ENCODE measurements around the gene PAXIP1.
"Not testable (repeated sequence)": the region's sequence is repeated elsewhere in the genome, so short reads cannot be mapped to it uniquely, and the experiment has no call there.

The PAXIP1 gene

GRCh38 chr7:154929006-154929726, 73.8 kb downstream of the PAXIP1 start:
- Mint-ChIP-seq H3K4me1 (peaks cover 34% of the 10 kb centered on the region), H3K9me3 (no peaks in the 10 kb centered on the region), H3K27ac (peak overlapping the region; percentile 97), H3K36me3 (peaks cover 8% of the 10 kb centered on the region), H3K27me3 (no peaks in the 10 kb centered on the region), H3K4me3 (peak overlapping the region; percentile 94)

- H3K27ac Mint-ChIP-seq = peak overlapping the region; percentile 97
- H3K9me3 Mint-ChIP-seq = no peaks in the 10 kb centered on the region
- no peaks in the 10 kb centered on the region for H3K27me3 Mint-ChIP-seq
- peak overlapping the region; percentile 94 for H3K4me3 Mint-ChIP-seq
- H3K36me3 Mint-ChIP-seq = peaks cover 2% of the 10 kb centered on the region
- H3K4me1 Mint-ChIP-seq = peaks cover 34% of the 10 kb centered on the region
Observed at GRCh38 chr7:154928136-154929005, 74.6 kb downstream of the PAXIP1 start.

- Mint-ChIP-seq H3K27me3 (no peaks in the 10 kb centered on the region), H3K9me3 (no peaks in the 10 kb centered on the region), H3K27ac (peak overlapping the region; percentile 97), H3K4me3 (peak overlapping the region; percentile 94), H3K4me1 (peaks cover 34% of the 10 kb centered on the region), H3K36me3 (no peaks in the 10 kb centered on the region)
Observed at GRCh38 chr7:154927624-154928125, 75.2 kb downstream of the PAXIP1 start.

GRCh38 chr7:154922472-154922871, 80.5 kb downstream of the PAXIP1 start:
- H3K36me3 Mint-ChIP-seq, H3K9me3 Mint-ChIP-seq, H3K27ac Mint-ChIP-seq, H3K4me1 Mint-ChIP-seq, H3K4me3 Mint-ChIP-seq, H3K27me3 Mint-ChIP-seq: not testable (repeated sequence)

- H3K9me3 Mint-ChIP-seq = no peaks in the 10 kb centered on the region
- H3K27me3 Mint-ChIP-seq = peaks cover 6% of the 10 kb centered on the region
- no peaks in the 10 kb centered on the region for H3K4me1 Mint-ChIP-seq
- no peaks in the 10 kb centered on the region for H3K36me3 Mint-ChIP-seq
- H3K4me3 Mint-ChIP-seq = no peak overlapping the region
- H3K27ac Mint-ChIP-seq = no peak overlapping the region
Observed at GRCh38 chr7:154919344-154920225, 83.3 kb downstream of the PAXIP1 start.

GRCh38 chr7:154918741-154919140, 84.2 kb downstream of the PAXIP1 start:
- Mint-ChIP-seq H3K36me3 (no peaks in the 10 kb centered on the region), H3K9me3 (no peaks in the 10 kb centered on the region), H3K4me3 (no peak overlapping the region), H3K27me3 (peaks cover 9% of the 10 kb centered on the region), H3K27ac (no peak overlapping the region), H3K4me1 (peaks cover 3% of the 10 kb centered on the region)

GRCh38 chr7:154918266-154918665, 84.7 kb downstream of the PAXIP1 start:
- Mint-ChIP-seq H3K4me3 (no peak overlapping the region), H3K27me3 (peaks cover 9% of the 10 kb centered on the region), H3K27ac (no peak overlapping the region), H3K36me3 (no peaks in the 10 kb centered on the region), H3K9me3 (no peaks in the 10 kb centered on the region), H3K4me1 (peaks cover 4% of the 10 kb centered on the region)

- H3K4me1 Mint-ChIP-seq = peaks cover 4% of the 10 kb centered on the region
- no peaks in the 10 kb centered on the region for H3K9me3 Mint-ChIP-seq
- no peaks in the 10 kb centered on the region for H3K36me3 Mint-ChIP-seq
- H3K27me3 Mint-ChIP-seq = peaks cover 9% of the 10 kb centered on the region
- H3K4me3 Mint-ChIP-seq = no peak overlapping the region
- H3K27ac Mint-ChIP-seq = no peak overlapping the region
Observed at GRCh38 chr7:154917808-154918160, 85.1 kb downstream of the PAXIP1 start.

GRCh38 chr7:154916856-154917807, 85.8 kb downstream of the PAXIP1 start:
- Mint-ChIP-seq H3K4me3 (no peak overlapping the region), H3K27ac (no peak overlapping the region), H3K36me3 (no peaks in the 10 kb centered on the region), H3K9me3 (no peaks in the 10 kb centered on the region), H3K4me1 (peaks cover 4% of the 10 kb centered on the region), H3K27me3 (peaks cover 9% of the 10 kb centered on the region)

- Mint-ChIP-seq H3K27ac (no peak overlapping the region), H3K4me3 (no peak overlapping the region), H3K4me1 (peaks cover 4% of the 10 kb centered on the region), H3K9me3 (no peaks in the 10 kb centered on the region), H3K27me3 (peaks cover 9% of the 10 kb centered on the region), H3K36me3 (no peaks in the 10 kb centered on the region)
Observed at GRCh38 chr7:154916381-154916780, 86.5 kb downstream of the PAXIP1 start.

- Mint-ChIP-seq H3K9me3 (no peaks in the 10 kb centered on the region), H3K4me1 (peaks cover 4% of the 10 kb centered on the region), H3K4me3 (no peak overlapping the region), H3K27ac (no peak overlapping the region), H3K27me3 (peaks cover 9% of the 10 kb centered on the region), H3K36me3 (no peaks in the 10 kb centered on the region)
Observed at GRCh38 chr7:154915600-154915999, 87.3 kb downstream of the PAXIP1 start.

GRCh38 chr7:154914996-154915380, 87.9 kb downstream of the PAXIP1 start:
- Mint-ChIP-seq H3K4me1 (peaks cover 4% of the 10 kb centered on the region), H3K9me3 (no peaks in the 10 kb centered on the region), H3K36me3 (no peaks in the 10 kb centered on the region), H3K27me3 (peaks cover 9% of the 10 kb centered on the region), H3K4me3 (peak overlapping the region; percentile 57), H3K27ac (no peak overlapping the region)

GRCh38 chr7:154914308-154914995, 88.5 kb downstream of the PAXIP1 start:
- Mint-ChIP-seq H3K4me1 (peaks cover 4% of the 10 kb centered on the region), H3K36me3 (no peaks in the 10 kb centered on the region), H3K27ac (no peak overlapping the region), H3K27me3 (peaks cover 9% of the 10 kb centered on the region), H3K4me3 (peak overlapping the region; percentile 57), H3K9me3 (no peaks in the 10 kb centered on the region)

Data from activated naive CD4-positive, alpha-beta T cell treated with anti-CD3 and anti-CD28 coated beads, Interleukin-2, amount 50 U/mL, for 24 hours (primary cell).